ENCODE data around the gene CAPN7.
"Not testable (repeated sequence)": the region's sequence is repeated elsewhere in the genome, so short reads cannot be mapped to it uniquely, and the experiment has no call there.

The CAPN7 gene

GRCh38 chr3:15205934-15206661, at the start of gene CAPN7:
TSS of gene CAPN7 (plus strand) at chr3:15206246. CDS start at chr3:15206496, 250 bp downstream.
- peak; percentile 87 for DNase-seq (ENCODE audit: low read depth, low spot score)

GRCh38 chr3:15157441-15157840, 48.6 kb upstream of the CAPN7 start:
- no peak for DNase-seq (ENCODE audit: low read depth, low spot score)

DNA sequence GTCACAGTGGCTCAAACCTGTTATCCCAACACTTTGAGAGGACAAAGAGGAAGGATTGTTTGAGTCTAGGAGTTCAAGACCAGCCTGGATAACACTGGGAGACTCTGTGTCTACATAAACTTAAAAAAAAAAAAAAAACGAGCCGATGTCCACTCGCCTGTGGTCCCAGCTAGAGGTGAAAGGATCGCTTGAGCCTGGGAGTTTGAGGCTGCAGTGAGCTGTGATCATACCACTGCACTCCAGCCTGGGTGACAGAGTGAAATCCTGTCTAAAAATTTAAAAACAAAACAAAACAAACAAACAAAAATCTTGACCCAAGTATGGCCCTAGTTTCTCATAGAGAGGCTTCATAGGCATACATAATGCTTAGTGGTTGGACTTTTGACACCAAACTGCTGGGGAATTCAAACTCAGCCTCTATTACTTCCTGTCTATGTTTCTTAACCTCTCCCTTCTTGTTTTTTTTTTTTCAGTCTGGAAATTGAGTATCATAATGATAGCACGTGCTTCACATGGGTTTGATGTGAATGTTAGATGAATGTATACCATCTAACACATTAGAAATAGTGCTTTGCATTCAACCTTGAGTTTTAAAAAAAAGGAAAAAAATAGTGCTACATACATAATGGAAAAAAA, 46.4 kb upstream of the CAPN7 start:
- no peak for DNase-seq (ENCODE audit: low read depth, low spot score)

- DNase-seq (ENCODE audit: low read depth, low spot score), result no peak
These were observed 45.4 kb upstream of the CAPN7 start for GRCh38 chr3:15160662-15161061.

DNA sequence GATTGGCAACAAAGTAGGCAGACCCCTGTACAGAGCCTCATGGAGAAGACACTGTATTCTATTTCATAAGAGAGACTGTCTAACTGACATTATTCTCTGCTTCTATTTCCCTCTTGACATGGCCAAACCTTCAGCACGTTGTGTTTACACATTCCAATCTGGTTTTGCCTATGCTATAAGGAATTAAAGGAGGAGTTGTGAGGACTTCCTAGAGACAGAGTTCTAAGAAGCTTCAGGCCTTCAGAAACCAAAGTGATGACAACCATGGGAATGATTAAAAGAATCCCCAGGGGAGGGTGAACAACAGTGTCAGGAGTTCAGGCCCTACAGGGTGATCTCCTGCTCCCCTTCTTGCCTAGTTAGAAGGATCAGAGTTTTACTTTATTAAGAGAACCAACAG, 44.9 kb upstream of the CAPN7 start:
- no peak for DNase-seq (ENCODE audit: low read depth, low spot score)

- not testable (repeated sequence) for DNase-seq (ENCODE audit: low read depth, low spot score)
These were observed 42.4 kb upstream of the CAPN7 start for GRCh38 chr3:15163656-15164055.

DNA sequence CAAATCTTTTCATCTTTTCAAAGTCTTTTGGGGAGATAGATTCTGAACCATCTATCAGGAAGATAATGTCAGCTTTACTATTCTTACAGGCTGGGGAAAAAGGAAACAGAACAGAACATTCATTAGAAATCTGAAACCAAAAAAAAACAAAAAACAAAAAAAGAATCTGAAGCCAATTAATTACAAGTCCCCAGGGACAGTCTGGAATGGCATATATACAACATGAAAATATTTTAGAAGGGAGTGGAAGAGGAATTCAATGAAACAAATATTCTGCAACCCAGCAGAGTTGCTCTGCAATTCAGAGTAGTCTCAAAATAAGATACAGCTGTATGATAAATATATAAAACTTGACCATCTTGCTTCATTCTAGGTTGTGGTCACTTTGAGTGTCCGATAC, 41.7 kb upstream of the CAPN7 start:
- no peak for DNase-seq (ENCODE audit: low read depth, low spot score)

DNA sequence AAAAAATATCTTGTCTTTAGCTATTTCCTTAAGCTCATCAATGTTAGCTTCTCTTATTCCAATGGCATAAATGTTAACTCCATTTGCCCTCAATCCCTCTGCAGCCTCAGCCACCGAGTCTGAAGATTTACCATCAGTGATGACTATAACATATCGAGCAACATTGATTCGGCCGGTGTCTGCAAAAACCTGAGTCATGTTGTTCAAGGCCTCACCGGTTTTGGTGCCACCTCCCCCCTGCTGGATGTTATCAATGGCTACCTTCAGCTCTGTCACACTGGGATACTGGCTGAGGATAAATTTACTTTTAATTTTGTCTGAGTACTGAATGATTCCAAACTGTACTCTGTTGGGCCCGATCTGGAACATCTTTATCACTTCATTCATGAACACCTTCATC, 41.0 kb upstream of the CAPN7 start:
- DNase-seq (ENCODE audit: low read depth, low spot score), result no peak

GRCh38 chr3:15166391-15166790, 39.7 kb upstream of the CAPN7 start:
- DNase-seq (ENCODE audit: low read depth, low spot score), result not testable (repeated sequence)

DNA sequence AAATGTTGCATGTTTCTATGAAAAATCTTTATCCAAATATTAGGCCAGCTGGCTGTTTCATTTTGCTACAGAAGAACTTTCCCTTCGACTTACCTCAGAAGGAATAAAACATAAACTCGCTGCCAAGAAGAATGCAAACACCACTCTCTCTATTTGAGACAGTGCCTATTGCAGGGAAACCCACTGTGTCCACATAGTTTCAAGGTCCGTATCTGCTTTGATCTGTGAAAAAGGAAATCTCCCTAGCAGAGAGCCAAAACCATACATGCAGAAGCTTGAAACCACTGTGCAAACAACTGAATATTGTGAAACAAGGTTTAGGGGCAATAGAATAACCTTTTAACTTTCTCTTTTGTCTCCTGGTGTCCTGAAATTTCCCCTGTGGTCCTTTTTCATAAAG, 35.0 kb upstream of the CAPN7 start:
- DNase-seq (ENCODE audit: low read depth, low spot score), result no peak

DNA sequence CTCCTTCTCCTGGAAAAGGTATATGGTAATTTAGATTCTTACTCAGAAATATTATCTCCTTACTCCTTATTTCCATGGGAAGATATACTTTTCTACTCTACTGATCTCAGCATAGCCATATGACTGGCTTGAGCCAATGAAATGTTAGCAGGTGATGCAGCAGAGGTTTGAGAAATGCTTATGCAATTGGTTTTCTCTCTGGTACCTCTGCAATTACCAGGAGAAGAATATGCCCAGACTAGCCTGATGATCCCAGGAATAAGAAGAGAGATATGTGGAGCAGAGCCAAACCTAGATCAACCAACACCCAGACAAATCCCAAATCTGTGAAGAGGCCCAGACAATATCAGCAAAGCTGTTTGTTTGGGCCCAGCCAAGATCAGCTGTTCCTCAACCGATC, 33.2 kb upstream of the CAPN7 start:
- no peak for DNase-seq (ENCODE audit: low read depth, low spot score)

- DNase-seq (ENCODE audit: low read depth, low spot score), result no peak
These were observed 31.1 kb upstream of the CAPN7 start for GRCh38 chr3:15174953-15175352.

GRCh38 chr3:15175605-15176004, 30.4 kb upstream of the CAPN7 start:
- DNase-seq (ENCODE audit: low read depth, low spot score), result no peak

GRCh38 chr3:15180042-15180611, 25.9 kb upstream of the CAPN7 start:
- no peak for DNase-seq (ENCODE audit: low read depth, low spot score)

DNA sequence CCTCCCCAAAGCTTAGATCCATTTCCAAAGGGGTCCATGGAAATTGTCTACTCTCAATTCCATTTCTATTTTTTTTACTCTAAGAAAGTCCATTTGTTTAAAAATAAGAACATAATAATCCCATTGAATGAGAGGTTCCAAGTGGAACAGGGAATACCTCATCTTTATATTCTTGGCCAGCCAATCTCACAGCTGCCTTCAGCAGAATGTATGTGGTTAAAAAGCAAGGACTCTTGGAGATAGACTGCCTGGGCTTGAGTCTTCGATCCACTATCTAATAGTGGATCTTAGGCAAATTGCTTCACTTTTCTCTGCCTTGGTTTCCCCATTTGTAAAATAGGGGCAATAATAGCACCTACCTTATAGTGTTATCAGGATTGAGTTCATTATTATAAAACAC, 24.5 kb upstream of the CAPN7 start:
- DNase-seq (ENCODE audit: low read depth, low spot score), result no peak

DNA sequence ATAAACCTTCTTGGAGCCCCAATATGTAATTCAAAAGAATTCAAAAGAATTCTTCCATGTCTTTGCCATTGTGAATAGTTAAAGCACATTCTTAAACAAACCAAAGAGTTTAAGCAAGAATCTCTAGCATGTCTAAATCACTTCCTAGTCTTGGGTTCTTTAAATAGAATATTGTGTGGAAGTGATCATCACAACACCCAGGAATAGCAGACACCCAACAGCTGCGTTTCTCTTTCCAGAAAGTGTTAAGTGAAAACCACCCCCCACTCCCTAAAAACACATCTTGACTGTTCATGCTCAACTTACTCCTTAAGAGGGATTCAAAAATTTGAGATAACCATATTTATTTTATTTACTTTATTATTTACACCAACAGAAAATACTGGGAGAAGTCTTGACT, 24.1 kb upstream of the CAPN7 start:
- DNase-seq (ENCODE audit: low read depth, low spot score), result no peak

GRCh38 chr3:15183011-15183410, 23.0 kb upstream of the CAPN7 start:
- no peak for DNase-seq (ENCODE audit: low read depth, low spot score)

- no peak for DNase-seq (ENCODE audit: low read depth, low spot score)
These were observed 20.6 kb upstream of the CAPN7 start for GRCh38 chr3:15185404-15185803.

DNA sequence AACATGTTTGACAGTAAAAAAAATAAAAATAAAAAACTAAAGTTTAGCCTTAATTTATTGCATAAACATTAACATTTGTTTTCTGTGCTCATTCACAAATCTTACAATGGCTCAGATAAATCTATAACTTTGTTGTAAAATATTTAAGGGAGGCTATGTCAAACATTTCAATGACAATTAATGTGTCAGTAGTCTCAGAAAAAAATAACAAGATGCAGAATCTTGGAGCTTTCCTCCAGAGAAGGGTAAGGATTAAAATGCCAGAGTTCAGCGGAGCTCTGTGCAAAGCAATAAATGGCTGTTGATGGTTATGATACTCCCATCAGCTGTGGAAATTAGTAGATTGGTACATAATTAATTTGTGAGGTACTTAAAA, 20.0 kb upstream of the CAPN7 start:
- no peak for DNase-seq (ENCODE audit: low read depth, low spot score)

- DNase-seq (ENCODE audit: low read depth, low spot score), result not testable (repeated sequence)
These were observed 19.4 kb upstream of the CAPN7 start for GRCh38 chr3:15186477-15187164.

- DNase-seq (ENCODE audit: low read depth, low spot score), result no peak
These were observed 8.6 kb upstream of the CAPN7 start for GRCh38 chr3:15197340-15198029.

DNA sequence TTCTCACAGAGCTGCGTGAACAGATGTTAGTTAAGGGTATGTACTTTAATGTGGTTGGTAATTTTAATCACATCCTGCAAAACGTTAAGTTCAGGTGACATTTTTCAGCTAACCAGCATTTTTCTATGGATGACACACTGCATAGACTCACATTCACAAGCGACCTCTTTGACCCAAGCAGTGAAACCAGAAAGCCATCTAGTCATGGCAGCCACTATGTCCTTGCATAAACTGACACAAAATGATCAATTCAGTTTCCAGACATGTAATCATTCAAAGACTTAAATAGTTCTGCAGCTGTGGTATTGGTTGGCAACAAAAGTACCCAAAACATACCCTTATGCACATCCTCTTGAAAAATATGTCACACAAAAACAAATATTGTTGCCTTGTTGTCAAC, 7.4 kb upstream of the CAPN7 start:
- no peak for DNase-seq (ENCODE audit: low read depth, low spot score)

Measured in activated CD4-positive, CD25-positive, alpha-beta regulatory T cell treated with anti-CD3 and anti-CD28 coated beads, Interleukin-2, amount 50 U/mL, for 16 hours (primary cell).